Hepatocyte (in vitro differentiated cells): ENCODE measurements around the gene EVL. TPM values are rescaled to one million over a fixed set of nuclear protein-coding genes. Genes with fewer than 3 reads are reported as not detected.

ENCODE experiments used
- DNase-seq: peaks from one replicate; pipeline ENCODE4 v3.0.0-alpha.2; 2016; ENCODE audit warnings: low spot score
- H2AFZ ChIP-seq: fragments of 200-600 bp; sonication (generic); 2 replicates; pipeline ENCODE4 v1.6.0; 2016; ENCODE audit warnings: antibody characterized with exemption, mild to moderate bottlenecking
- H3K27ac ChIP-seq: fragments of 200-600 bp; sonication (generic); 2 replicates; pipeline ENCODE4 v1.5.1; 2016; ENCODE audit warnings: mild to moderate bottlenecking
- H3K27me3 ChIP-seq: fragments of 200-600 bp; sonication (generic); 2 replicates; pipeline ENCODE4 v1.6.1; 2016
- H3K36me3 ChIP-seq: fragments of 200-600 bp; sonication (generic); replicated peaks from 2 replicates; pipeline ENCODE4 v1.5.1; 2016; ENCODE audit warnings: low read depth; ENCODE audit not compliant: insufficient read depth
- H3K4me1 ChIP-seq: fragments of 200-600 bp; sonication (generic); 2 replicates; pipeline ENCODE4 v1.5.1; 2016; ENCODE audit warnings: mild to moderate bottlenecking, moderate library complexity; ENCODE audit not compliant: insufficient read depth
- H3K4me2 ChIP-seq: fragments of 200-600 bp; sonication (generic); 2 replicates; pipeline ENCODE4 v1.6.0; 2016
- H3K4me3 ChIP-seq: fragments of 200-600 bp; sonication (generic); 2 replicates; pipeline ENCODE4 v1.5.1; 2016; ENCODE audit warnings: mild to moderate bottlenecking
- H3K79me2 ChIP-seq: fragments of 200-600 bp; sonication (generic); 2 replicates; pipeline ENCODE4 v1.6.0; 2017; ENCODE audit warnings: mild to moderate bottlenecking
- H3K9me2 ChIP-seq: fragments of 200-600 bp; sonication (generic); replicated peaks from 2 replicates; pipeline ENCODE4 v1.6.0; 2017; ENCODE audit warnings: mild to moderate bottlenecking; ENCODE audit not compliant: insufficient read depth
- H3K9me3 ChIP-seq: fragments of 200-600 bp; sonication (generic); 2 replicates; pipeline ENCODE4 v1.5.1; 2016; ENCODE audit warnings: low read depth, mild to moderate bottlenecking
- H4K20me1 ChIP-seq: fragments of 200-600 bp; sonication (generic); 2 replicates; pipeline ENCODE4 v1.6.0; 2016; ENCODE audit warnings: mild to moderate bottlenecking; ENCODE audit not compliant: insufficient read depth, poor library complexity, severe bottlenecking
- EZH2 ChIP-seq: fragments of 200-600 bp; sonication (generic); IDR thresholded peaks from 2 replicates; pipeline ENCODE4 v1.6.1; 2016; ENCODE audit warnings: antibody characterized with exemption, mild to moderate bottlenecking, borderline replicate concordance
- EZH2phosphoT487 ChIP-seq: fragments of 200-600 bp; sonication (generic); IDR thresholded peaks from one replicate; pipeline ENCODE4 v1.6.1; 2018; ENCODE audit warnings: antibody characterized with exemption, mild to moderate bottlenecking, low read depth, moderate library complexity; ENCODE audit not compliant: unreplicated experiment, severe bottlenecking
- WGBS: methylation state at CpG from one replicate; pipeline ENCODE4 v1.1.6; 2016; ENCODE audit warnings: low lambda C conversion rate; ENCODE audit errors: missing lambda C conversion rate; 5-methylcytosine and 5-hydroxymethylcytosine counted together
- polyA plus RNA-seq: library from polyadenylated mRNA; unstranded; fragments of >200 nt; fragmentation: Nextera tagmentation; extraction: Ambion mirVana; gene quantifications from 2 replicates; pipeline ENCODE4 v1.2.1, GENCODE V29; 2016
- total RNA-seq: library from RNA; depleted of rRNA; stranded (reverse); fragments of >200 nt; gene quantifications from 2 replicates; pipeline ENCODE4 v1.2.3, GENCODE V29; 2014
- TF ChIP-seq, protein P1 (sequence below): fragments of 200-600 bp; sonication (generic); IDR thresholded peaks from 2 replicates; pipeline ENCODE4 v1.5.1; 2016; ENCODE audit warnings: antibody characterized with exemption, mild to moderate bottlenecking; ENCODE audit not compliant: poor library complexity

Gene EVL
- total and polyA plus RNA-seq, 2 experiments from 2014 or later = 60.5 to 77.2 TPM

DNA sequence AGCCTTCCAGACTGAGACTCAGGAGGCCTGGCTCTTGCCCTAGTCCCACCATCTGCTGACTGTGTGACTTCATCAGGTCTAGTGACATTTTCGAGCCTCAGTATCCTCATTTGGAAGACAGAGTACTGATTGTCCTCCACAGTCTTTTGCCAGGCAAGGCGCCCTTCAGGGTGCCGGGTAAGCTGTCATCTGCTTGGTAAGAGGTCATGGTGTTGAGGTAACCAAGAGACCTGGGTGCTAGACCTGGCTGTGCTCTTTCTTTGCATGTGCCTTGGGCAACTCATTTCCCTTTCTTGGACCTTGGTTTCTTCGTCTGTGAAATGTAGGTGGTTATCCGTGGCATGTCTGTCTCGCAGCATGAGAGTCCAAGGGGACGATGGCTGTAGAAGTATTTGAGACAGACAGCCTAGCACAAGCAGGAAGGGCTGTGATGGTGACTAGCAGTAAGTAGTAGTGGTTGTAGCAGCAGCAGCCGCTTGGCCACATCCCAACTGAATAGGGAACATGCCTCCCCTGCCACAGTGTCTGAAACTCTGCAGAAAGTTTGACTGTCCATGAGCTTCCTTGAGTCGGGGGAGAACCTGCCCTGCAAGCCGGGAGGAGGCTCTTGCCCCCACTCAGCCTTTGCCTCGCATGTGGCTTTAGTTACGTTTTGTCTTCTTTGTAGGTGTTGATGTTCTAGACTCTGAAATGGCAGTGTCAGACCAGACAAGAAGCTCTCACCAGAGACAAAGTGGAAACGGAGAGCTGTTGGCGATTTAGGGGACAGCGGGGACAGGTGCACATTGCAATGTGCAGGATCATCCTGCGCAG, 40.3 kb downstream of the EVL start:
- Histone ChIP-seq H2AFZ (no peak overlapping the region), H3K4me1 (peaks cover 16% of the 10 kb centered on the region), H3K9me2 (no peaks in the 10 kb centered on the region), H3K9me3 (no peaks in the 10 kb centered on the region), H3K4me3 (no peak overlapping the region), H4K20me1 (no peaks in the 10 kb centered on the region), H3K79me2 (peaks cover 6% of the 10 kb centered on the region), H3K36me3 (no peaks in the 10 kb centered on the region), H3K4me2 (no peak overlapping the region), H3K27me3 (no peaks in the 10 kb centered on the region), H3K27ac (no peak overlapping the region)
- 92% methylated on average over 16 of the region's 16 CpGs for WGBS
- no peak for TF ChIP-seq EZH2phosphoT487
- TF ChIP-seq EZH2 = no peak
- TF ChIP-seq, protein P1, sequence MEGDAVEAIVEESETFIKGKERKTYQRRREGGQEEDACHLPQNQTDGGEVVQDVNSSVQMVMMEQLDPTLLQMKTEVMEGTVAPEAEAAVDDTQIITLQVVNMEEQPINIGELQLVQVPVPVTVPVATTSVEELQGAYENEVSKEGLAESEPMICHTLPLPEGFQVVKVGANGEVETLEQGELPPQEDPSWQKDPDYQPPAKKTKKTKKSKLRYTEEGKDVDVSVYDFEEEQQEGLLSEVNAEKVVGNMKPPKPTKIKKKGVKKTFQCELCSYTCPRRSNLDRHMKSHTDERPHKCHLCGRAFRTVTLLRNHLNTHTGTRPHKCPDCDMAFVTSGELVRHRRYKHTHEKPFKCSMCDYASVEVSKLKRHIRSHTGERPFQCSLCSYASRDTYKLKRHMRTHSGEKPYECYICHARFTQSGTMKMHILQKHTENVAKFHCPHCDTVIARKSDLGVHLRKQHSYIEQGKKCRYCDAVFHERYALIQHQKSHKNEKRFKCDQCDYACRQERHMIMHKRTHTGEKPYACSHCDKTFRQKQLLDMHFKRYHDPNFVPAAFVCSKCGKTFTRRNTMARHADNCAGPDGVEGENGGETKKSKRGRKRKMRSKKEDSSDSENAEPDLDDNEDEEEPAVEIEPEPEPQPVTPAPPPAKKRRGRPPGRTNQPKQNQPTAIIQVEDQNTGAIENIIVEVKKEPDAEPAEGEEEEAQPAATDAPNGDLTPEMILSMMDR = no peak
- DNase-seq = no peak

DNA sequence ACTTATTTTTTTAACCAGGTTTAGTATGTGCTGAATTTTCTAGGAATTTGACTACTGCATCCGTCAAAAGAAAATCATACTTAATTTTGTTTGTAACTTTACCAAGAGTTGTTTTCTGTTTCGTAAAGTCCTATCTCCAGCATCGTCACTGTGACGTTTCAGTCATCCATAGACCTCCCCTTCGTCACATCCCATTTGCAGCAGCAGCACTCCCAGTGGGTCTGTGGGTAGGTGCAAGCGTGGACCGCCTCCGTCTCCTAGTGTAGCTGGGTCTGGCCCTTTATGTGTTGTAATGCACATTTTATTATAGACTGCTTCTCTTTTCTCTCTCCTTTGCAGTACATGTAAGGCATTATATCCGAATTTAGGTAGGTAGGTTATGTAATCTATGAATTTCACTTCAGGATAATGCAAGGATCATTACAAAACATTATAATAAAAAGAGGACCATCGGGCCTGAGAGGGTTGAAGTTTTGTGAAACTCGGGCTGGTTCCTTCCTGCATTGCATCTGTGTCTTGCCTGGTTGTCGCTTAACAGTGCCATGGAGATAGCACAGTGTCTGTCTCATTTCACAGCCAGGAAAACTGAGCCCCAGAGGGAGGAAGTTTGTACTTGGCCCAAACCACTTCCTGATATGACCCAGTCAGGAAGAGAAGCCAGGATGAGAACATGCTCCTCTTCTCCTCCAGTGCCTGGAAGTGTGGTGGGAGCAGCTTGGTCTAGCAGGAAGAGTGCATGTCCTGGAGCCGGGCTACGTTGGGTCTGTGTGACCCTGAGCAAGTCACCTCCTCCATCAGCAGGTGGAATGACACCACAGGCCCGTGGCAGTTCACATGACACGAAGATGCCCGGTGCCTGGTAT, 41.3 kb downstream of the EVL start:
- H2AFZ ChIP-seq = no peak overlapping the region
- no peaks in the 10 kb centered on the region for H3K9me2 ChIP-seq
- no peaks in the 10 kb centered on the region for H3K9me3 ChIP-seq
- DNase-seq = no peak
- H3K36me3 ChIP-seq = no peaks in the 10 kb centered on the region
- no peak overlapping the region for H3K27ac ChIP-seq
- no peaks in the 10 kb centered on the region for H4K20me1 ChIP-seq
- 96% methylated on average over 17 of the region's 17 CpGs for WGBS
- no peak overlapping the region for H3K4me3 ChIP-seq
- peaks cover 17% of the 10 kb centered on the region for H3K4me1 ChIP-seq
- no peaks in the 10 kb centered on the region for H3K27me3 ChIP-seq
- TF ChIP-seq EZH2phosphoT487 = no peak
- TF ChIP-seq EZH2 = no peak
- TF ChIP-seq, protein P1 = no peak
- no peak overlapping the region for H3K4me2 ChIP-seq
- peaks cover 5% of the 10 kb centered on the region for H3K79me2 ChIP-seq

DNA sequence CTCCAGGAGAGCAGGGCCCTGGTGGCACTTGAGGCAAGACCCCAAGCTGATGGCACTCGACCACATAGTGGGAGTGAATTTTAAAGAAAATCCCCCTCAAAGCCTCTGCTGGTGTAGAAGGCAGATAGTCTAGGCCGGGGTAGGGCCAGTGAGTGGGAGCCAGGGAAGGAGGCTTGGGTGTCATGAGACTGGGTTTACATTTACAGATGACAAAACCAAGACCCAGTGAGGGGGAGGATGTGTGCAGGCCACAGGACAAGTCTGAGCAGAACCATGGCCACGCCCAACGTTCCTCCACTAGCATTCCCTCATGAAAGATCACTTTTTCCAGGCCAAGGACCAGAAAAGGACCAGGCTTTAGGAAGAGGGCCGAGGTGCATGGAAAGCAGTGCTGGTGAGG, 42.0 kb downstream of the EVL start:
- no peaks in the 10 kb centered on the region for H4K20me1 ChIP-seq
- no peaks in the 10 kb centered on the region for H3K9me2 ChIP-seq
- H2AFZ ChIP-seq = no peak overlapping the region
- H3K4me1 ChIP-seq = peaks cover 23% of the 10 kb centered on the region
- TF ChIP-seq, protein P1 = no peak
- TF ChIP-seq EZH2phosphoT487 (no peak), EZH2 (no peak)
- no peak overlapping the region for H3K4me2 ChIP-seq
- H3K27me3 ChIP-seq = no peaks in the 10 kb centered on the region
- H3K27ac ChIP-seq = no peak overlapping the region
- H3K4me3 ChIP-seq = no peak overlapping the region
- no peak for DNase-seq
- no peaks in the 10 kb centered on the region for H3K36me3 ChIP-seq
- WGBS = 93% methylated on average over 5 of the region's 5 CpGs
- H3K9me3 ChIP-seq = no peaks in the 10 kb centered on the region
- H3K79me2 ChIP-seq = no peaks in the 10 kb centered on the region
